GM19397 (cell line): ENCODE measurements around the gene HIC1.

ENCODE experiments used
- ATAC-seq: cut with Tn5 transposase; IDR thresholded peaks from one replicate; pipeline ENCODE4 v1.9.1; 2021; ENCODE audit warnings: mild to moderate bottlenecking, moderate library complexity; ENCODE audit not compliant: unreplicated experiment

The HIC1 gene

GRCh38 chr17:2058586-2059546 is 4.0 kb downstream of the HIC1 start:
- ATAC-seq, result no peak

GRCh38 chr17:2059547-2060384 is 4.9 kb downstream of the HIC1 start:
- no peak for ATAC-seq

- ATAC-seq, result no peak
Measured at GRCh38 chr17:2060385-2060658, 5.4 kb downstream of the HIC1 start.

GRCh38 chr17:2060681-2061440 is 6.0 kb downstream of the HIC1 start:
- no peak for ATAC-seq

- no peak for ATAC-seq
Measured at GRCh38 chr17:2061441-2061958, 6.6 kb downstream of the HIC1 start.

GRCh38 chr17:2062571-2063183 is 7.8 kb downstream of the HIC1 start:
- no peak for ATAC-seq

GRCh38 chr17:2063261-2064146 is 8.6 kb downstream of the HIC1 start:
- no peak for ATAC-seq

- no peak for ATAC-seq
Measured at GRCh38 chr17:2064147-2064489, 9.2 kb downstream of the HIC1 start.

- no peak for ATAC-seq
Measured at GRCh38 chr17:2064520-2064971, 9.6 kb downstream of the HIC1 start.

GRCh38 chr17:2064980-2065785 is 10.3 kb downstream of the HIC1 start:
- no peak for ATAC-seq

GRCh38 chr17:2065949-2066400 is 11.1 kb downstream of the HIC1 start:
- ATAC-seq, result no peak

GRCh38 chr17:2067048-2067561 is 12.2 kb downstream of the HIC1 start:
- no peak for ATAC-seq

GRCh38 chr17:2067608-2068024 is 12.7 kb downstream of the HIC1 start:
- ATAC-seq, result no peak

- ATAC-seq, result no peak
Measured at GRCh38 chr17:2068031-2068518, 13.2 kb downstream of the HIC1 start.

GRCh38 chr17:2068519-2069051 is 13.7 kb downstream of the HIC1 start:
- ATAC-seq, result no peak

- peak; percentile 72 for ATAC-seq
Measured at GRCh38 chr17:2070241-2071023, 15.5 kb downstream of the HIC1 start.

GRCh38 chr17:2071024-2071385 is 16.1 kb downstream of the HIC1 start:
- no peak for ATAC-seq
